K562 (cell line): Measurements from ENCODE around the gene SOX15.
A peak's percentile ranks its signal among the peaks of the same experiment; 100 is the strongest.

Experiments
- EP300 ChIP-seq: IDR thresholded peaks from 2 replicates; pipeline ENCODE4 v1.6.1; 2012; ENCODE audit warnings: low read length, improper control_type of control experiment
- POLR2A ChIP-seq: fragments of 450-650 bp; conservative IDR thresholded peaks from 2 replicates; pipeline ENCODE4 v1.6.1; 2016
- REST ChIP-seq, 2 experiments: fragments of 450-650 bp; formaldehyde crosslinking in 1 of 2; IDR thresholded peaks; 2 replicates each; pipeline versions ENCODE4 v1.4.0 to v1.6.1; 2014 to 2020; ENCODE audit warnings: mild to moderate bottlenecking in 2 of 2, borderline replicate concordance in 1 of 2, low read depth in 1 of 2

DNA sequence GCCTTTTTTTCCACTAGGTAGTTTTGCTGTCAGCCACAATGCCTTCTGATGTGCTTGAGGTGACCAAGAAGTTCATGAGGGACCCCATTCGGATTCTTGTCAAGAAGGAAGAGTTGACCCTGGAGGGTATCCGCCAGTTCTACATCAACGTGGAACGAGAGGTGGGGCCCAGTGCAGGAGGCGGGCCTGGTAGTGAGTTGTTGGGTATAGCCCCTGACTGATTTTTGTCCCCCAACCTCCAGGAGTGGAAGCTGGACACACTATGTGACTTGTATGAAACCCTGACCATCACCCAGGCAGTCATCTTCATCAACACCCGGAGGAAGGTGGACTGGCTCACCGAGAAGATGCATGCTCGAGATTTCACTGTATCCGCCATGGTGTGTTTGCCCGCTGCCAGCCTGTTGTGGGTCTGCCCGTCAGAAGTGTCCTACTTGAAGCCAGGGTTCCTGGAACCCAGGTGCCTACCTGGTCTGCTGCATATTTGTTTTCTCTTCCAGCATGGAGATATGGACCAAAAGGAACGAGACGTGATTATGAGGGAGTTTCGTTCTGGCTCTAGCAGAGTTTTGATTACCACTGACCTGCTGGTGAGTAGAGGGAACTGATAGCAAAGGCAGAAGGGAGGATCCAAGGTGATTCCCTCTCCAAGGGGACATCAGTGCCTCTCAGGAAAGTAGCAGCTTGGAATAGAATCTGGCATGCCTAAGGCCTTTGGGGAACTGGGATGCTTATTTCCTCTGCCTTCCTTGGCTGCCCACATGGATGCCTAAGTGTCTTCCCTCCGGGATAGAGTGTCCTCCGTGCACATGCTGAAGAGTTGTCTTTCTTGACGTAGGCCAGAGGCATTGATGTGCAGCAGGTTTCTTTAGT lies 12.3 kb downstream of the SOX15 start:
- no peak for TF ChIP-seq REST (IDR thresholded peaks at IDR 0.05; ENCODE audit: borderline replicate concordance)
- no peak for TF ChIP-seq REST (CRISPR knock-in tag; IDR thresholded peaks at IDR 0.05; ENCODE audit: low read depth)
- peak; percentile 19; the same call in 1 of the 2 replicates for TF ChIP-seq POLR2A
- TF ChIP-seq EP300 = no peak
